Activated CD8-positive, alpha-beta T cell treated with anti-CD3 and anti-CD28 coated beads for 36 hours (primary cell): Measurements from ENCODE around the gene GIMAP4. TPM values are rescaled to one million over a fixed set of nuclear protein-coding genes. Genes with fewer than 3 reads are reported as not detected.
"Not testable (repeated sequence)": the region's sequence is repeated elsewhere in the genome, so short reads cannot be mapped to it uniquely, and the experiment has no call there.

Source experiments
- ATAC-seq: fragments of 200-7000 bp; cut with Tn5 transposase; one replicate; pipeline ENCODE4 v1.10.0; 2021; ENCODE audit warnings: mild to moderate bottlenecking, moderate library complexity
- CTCF ChIA-PET: fragments of 350-600 bp; sonication (Branson Sonifier 250); formaldehyde crosslinking; loops from one replicate; lab custom pipeline; 2021; ENCODE audit warnings: antibody characterized with exemption; lab: Charles Lee
- POLR2A ChIA-PET: fragments of 350-600 bp; sonication (Branson Sonifier 250); formaldehyde crosslinking; loops from one replicate; lab custom pipeline; 2021; ENCODE audit warnings: antibody characterized with exemption; lab: Charles Lee
- DNase-seq: peaks from one replicate; pipeline ENCODE4 v3.0.0-alpha.2; 2020
- H3K27ac Mint-ChIP-seq: one replicate; pipeline ENCODE4 v1.8.0; 2021; ENCODE audit warnings: mild to moderate bottlenecking, mixed read lengths
- H3K27me3 Mint-ChIP-seq: one replicate; pipeline ENCODE4 v1.8.0; 2021; ENCODE audit warnings: mixed read lengths
- H3K36me3 Mint-ChIP-seq: one replicate; pipeline ENCODE4 v1.8.0; 2021; ENCODE audit warnings: low read depth, mixed read lengths
- H3K4me1 Mint-ChIP-seq: one replicate; pipeline ENCODE4 v1.8.0; 2021; ENCODE audit warnings: low read depth, mixed read lengths
- H3K4me3 Mint-ChIP-seq: one replicate; pipeline ENCODE4 v1.8.0; 2021; ENCODE audit warnings: mild to moderate bottlenecking, moderate library complexity, mixed read lengths
- H3K9me3 Mint-ChIP-seq: one replicate; pipeline ENCODE4 v1.8.0; 2021; ENCODE audit warnings: mixed read lengths
- intact Hi-C: fragments of 100-400 bp; cut with micrococcal nuclease; formaldehyde crosslinking; loops from one replicate; pipeline ENCODE4 v1.10.0; 2022
- total RNA-seq, 2 experiments: library from RNA; stranded (reverse); gene quantifications; one replicate each; pipeline ENCODE4 v1.2.3, GENCODE V29; 2021
- TF ChIP-seq, protein P1 (sequence below): fragments of 200-600 bp; IDR thresholded peaks from one replicate; pipeline ENCODE4 v1.8.0; 2022; ENCODE audit warnings: antibody characterized with exemption, mild to moderate bottlenecking

Gene GIMAP4
- total RNA-seq, 2 experiments from 2014 or later = 88.3 to 97.8 TPM

DNA sequence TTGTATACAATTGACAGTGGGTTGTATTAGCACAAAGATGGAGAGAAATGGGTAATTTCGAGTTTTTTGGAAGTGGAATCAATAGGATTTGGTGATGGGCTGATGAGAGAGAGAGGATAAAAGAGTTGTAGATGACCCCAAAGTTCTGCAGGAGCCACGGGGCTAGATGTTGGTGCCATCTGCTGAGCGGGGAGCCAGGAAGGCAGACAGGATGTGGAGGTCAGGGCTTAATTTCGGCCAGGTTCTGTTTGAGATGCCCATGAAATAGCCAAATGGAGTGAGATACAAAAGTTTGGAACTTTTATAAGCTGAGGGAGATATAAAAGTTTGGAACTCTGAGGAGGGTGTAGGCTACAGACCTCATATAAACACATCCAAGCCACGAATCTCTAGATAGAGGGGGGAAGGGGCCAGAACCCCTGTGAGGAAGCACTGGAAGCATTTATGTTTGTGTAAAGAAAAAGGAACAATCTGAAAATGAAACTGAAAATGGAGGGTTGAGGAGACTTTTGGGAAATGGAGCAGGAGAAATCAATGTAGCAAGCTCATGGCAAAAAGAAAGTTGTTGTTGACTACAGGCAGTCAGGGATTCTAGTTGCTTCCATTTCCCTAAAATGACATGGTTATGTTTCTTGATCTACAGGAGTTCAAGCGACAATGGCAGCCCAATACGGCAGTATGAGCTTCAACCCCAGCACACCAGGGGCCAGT lies 2.2 kb downstream of the GIMAP4 start:
- ChIA-PET POLR2A (interaction anchor here (0.7 to 3.6 kb wide), 11 partner anchors 17 to 211 kb away, joined by 3 to 13 read pairs (median 4); partner anchors contain the start of genes GIMAP6 and GIMAP7), CTCF (interaction anchor here (0.6 to 3.0 kb wide), 16 partner anchors 9 to 201 kb away, joined by 3 to 10 read pairs (median 3); no protein-coding TSS in a partner anchor)
- ATAC-seq (no peak), DNase-seq (no peak)
- Mint-ChIP-seq H3K9me3 (peaks cover 32% of the 10 kb centered on the region), H3K27ac (peak overlapping the region; percentile 99), H3K4me3 (peak overlapping the region; percentile 84), H3K27me3 (no peaks in the 10 kb centered on the region), H3K4me1 (peaks cover 54% of the 10 kb centered on the region), H3K36me3 (peaks cover 62% of the 10 kb centered on the region)
- TF ChIP-seq, protein P1, sequence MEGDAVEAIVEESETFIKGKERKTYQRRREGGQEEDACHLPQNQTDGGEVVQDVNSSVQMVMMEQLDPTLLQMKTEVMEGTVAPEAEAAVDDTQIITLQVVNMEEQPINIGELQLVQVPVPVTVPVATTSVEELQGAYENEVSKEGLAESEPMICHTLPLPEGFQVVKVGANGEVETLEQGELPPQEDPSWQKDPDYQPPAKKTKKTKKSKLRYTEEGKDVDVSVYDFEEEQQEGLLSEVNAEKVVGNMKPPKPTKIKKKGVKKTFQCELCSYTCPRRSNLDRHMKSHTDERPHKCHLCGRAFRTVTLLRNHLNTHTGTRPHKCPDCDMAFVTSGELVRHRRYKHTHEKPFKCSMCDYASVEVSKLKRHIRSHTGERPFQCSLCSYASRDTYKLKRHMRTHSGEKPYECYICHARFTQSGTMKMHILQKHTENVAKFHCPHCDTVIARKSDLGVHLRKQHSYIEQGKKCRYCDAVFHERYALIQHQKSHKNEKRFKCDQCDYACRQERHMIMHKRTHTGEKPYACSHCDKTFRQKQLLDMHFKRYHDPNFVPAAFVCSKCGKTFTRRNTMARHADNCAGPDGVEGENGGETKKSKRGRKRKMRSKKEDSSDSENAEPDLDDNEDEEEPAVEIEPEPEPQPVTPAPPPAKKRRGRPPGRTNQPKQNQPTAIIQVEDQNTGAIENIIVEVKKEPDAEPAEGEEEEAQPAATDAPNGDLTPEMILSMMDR = no peak
- intact Hi-C loops = loop anchor here (5.0 kb wide), 5 partner anchors 52 to 188 kb away; partner anchors contain the start of genes GIMAP5 and GIMAP8

DNA sequence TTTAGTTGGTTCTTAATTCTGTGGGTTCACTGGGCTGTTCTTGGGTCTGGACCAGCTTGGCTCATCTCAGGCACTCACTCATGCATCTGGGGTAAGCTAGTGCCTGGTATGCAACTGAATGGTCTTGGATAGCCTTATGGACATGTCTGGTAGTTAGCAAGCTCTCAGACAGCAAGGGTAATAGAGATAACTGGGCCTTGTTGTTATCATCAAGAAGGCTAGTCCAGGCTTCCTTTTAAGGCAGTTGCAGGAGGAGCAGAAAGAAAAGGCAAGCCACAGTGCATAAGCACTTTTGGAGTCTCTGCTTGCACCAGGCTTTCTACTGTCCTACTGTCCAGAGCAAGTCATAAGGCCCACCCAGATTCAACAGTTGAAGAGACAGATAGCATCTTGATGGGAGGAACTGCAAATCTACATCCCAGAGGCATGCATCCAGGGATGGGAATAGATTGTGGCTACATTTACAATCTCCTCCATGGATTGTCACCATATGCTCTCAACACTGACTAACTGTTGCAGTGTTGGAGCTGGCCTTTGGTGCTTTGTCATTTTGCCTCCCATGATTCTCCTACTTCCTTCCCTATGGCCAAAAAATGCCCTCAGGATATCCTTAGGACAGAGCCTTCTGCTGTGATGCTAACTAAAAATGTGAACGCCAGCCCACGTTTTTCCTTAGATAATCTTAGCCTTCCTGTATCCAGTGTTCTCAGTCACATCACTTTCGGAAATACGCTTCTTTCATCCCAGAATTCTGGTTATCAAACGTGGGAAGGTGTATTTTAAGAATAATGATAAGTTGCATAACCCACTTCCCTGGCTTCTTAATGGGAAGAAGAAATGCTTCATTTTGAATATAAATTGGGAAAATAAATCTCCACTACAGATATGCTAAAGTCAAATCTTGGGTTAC lies 3.6 kb downstream of the GIMAP4 start:
- Mint-ChIP-seq H3K4me1 (peaks cover 44% of the 10 kb centered on the region), H3K27ac (peak overlapping the region; percentile 99), H3K36me3 (peaks cover 73% of the 10 kb centered on the region), H3K4me3 (peak overlapping the region; percentile 84), H3K9me3 (peaks cover 34% of the 10 kb centered on the region), H3K27me3 (no peaks in the 10 kb centered on the region)
- DNase-seq = no peak
- ATAC-seq = no peak
- TF ChIP-seq, protein P1 = no peak
- intact Hi-C loops = no loop called here
- ChIA-PET CTCF (interaction anchor here (1.0 to 2.8 kb wide), 4 partner anchors 9 to 179 kb away, joined by 3 to 6 read pairs (median 4); no protein-coding TSS in a partner anchor), POLR2A (interaction anchor here (0.6 to 3.6 kb wide), 2 partner anchors 61 to 107 kb away, joined by 4 to 13 read pairs; partner anchors contain the start of gene GIMAP6)

DNA sequence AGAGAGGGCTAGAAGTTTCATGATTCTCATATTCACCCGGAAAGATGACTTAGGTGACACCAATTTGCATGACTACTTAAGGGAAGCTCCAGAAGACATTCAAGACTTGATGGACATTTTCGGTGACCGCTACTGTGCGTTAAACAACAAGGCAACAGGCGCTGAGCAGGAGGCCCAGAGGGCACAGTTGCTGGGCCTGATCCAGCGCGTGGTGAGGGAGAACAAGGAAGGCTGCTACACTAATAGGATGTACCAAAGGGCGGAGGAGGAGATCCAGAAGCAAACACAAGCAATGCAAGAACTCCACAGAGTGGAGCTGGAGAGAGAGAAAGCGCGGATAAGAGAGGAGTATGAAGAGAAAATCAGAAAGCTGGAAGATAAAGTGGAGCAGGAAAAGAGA lies 5.3 kb downstream of the GIMAP4 start:
- ChIA-PET CTCF (no interaction called here), POLR2A (interaction anchor here (0.6 kb wide), 1 partner anchor 10 kb away, joined by 3 read pairs; no protein-coding TSS in a partner anchor)
- TF ChIP-seq, protein P1 = no peak
- ATAC-seq (no peak), DNase-seq (no peak)
- H3K9me3 Mint-ChIP-seq = peaks cover 47% of the 10 kb centered on the region
- H3K4me3 Mint-ChIP-seq = no peak overlapping the region
- no peak overlapping the region for H3K27ac Mint-ChIP-seq
- no peaks in the 10 kb centered on the region for H3K27me3 Mint-ChIP-seq
- H3K4me1 Mint-ChIP-seq = peaks cover 39% of the 10 kb centered on the region
- peaks cover 89% of the 10 kb centered on the region for H3K36me3 Mint-ChIP-seq
- intact Hi-C loops = no loop called here

DNA sequence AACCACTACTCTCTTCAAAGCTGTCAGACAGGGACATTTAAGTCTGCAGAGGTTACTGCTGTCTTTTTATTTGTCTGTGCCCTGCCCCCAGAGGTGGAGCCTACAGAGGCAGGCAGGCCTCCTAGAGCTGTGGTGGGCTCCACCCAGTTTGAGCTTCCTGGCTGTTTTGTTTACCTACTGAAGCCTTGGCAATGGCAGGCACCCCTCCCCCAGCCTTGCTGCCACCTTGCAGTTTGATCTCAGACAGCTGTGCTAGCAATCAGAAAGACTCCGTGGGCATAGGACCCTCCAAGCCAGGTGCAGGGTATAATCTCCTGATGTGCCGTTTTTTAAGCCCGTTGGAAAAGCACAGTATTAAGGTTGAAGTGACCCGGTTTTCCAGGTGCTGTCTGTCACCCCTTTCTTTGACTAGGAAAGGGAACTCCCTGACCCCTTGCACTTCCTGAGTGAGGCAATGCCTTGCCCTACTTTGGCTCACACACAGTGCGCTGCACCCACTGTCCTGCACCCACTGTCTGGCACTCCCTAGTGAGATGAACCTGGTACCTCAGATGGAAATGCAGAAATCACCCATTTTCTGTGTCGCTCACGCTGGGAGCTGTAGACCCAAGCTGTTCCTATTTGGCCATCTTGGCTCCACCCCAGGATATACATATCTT lies 12.9 kb downstream of the GIMAP4 start:
- ATAC-seq, POLR2A ChIA-PET, H3K4me3 Mint-ChIP-seq, H3K27me3 Mint-ChIP-seq, DNase-seq, CTCF ChIA-PET, intact Hi-C loops: not testable (repeated sequence)
- H3K27ac Mint-ChIP-seq = peak overlapping the region; percentile 26
- H3K9me3 Mint-ChIP-seq = peaks cover 74% of the 10 kb centered on the region
- peaks cover 35% of the 10 kb centered on the region for H3K4me1 Mint-ChIP-seq
- peaks cover 55% of the 10 kb centered on the region for H3K36me3 Mint-ChIP-seq
